AG09319 (cell line): ENCODE measurements around the gene DARS1.

Experiments used
- DNase-seq: peaks from one replicate; pipeline ENCODE4 v3.0.0-alpha.2; 2010; ENCODE audit warnings: low read depth; ENCODE audit errors: extremely low read depth
- TF ChIP-seq, protein P1 (sequence below): IDR thresholded peaks from 2 replicates; pipeline ENCODE4 v1.5.1; 2011; ENCODE audit warnings: low read depth, mild to moderate bottlenecking, inconsistent platforms, low read length, moderate library complexity

The DARS1 gene

DNA sequence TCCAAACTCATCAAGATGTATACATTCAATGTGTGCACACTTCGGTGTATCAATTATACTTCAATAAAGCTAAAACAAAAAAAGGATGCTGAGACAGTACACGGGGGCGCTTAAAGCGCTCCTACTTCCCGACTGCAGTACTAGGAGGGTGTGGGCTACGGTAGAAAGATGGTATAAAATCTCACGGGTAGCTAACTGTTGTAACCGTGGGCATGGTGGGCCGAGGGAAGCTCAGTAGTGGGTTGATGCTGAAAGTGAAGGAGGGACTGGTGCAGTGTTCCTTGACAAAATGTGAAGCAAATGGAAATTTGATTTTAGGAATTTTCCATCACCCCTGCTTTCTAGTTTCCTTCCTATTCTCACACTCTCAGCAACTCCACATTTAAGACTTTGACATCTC is 42.6 kb upstream of the DARS1 start:
- no peak for DNase-seq
- TF ChIP-seq, protein P1, sequence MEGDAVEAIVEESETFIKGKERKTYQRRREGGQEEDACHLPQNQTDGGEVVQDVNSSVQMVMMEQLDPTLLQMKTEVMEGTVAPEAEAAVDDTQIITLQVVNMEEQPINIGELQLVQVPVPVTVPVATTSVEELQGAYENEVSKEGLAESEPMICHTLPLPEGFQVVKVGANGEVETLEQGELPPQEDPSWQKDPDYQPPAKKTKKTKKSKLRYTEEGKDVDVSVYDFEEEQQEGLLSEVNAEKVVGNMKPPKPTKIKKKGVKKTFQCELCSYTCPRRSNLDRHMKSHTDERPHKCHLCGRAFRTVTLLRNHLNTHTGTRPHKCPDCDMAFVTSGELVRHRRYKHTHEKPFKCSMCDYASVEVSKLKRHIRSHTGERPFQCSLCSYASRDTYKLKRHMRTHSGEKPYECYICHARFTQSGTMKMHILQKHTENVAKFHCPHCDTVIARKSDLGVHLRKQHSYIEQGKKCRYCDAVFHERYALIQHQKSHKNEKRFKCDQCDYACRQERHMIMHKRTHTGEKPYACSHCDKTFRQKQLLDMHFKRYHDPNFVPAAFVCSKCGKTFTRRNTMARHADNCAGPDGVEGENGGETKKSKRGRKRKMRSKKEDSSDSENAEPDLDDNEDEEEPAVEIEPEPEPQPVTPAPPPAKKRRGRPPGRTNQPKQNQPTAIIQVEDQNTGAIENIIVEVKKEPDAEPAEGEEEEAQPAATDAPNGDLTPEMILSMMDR, result no peak

DNA sequence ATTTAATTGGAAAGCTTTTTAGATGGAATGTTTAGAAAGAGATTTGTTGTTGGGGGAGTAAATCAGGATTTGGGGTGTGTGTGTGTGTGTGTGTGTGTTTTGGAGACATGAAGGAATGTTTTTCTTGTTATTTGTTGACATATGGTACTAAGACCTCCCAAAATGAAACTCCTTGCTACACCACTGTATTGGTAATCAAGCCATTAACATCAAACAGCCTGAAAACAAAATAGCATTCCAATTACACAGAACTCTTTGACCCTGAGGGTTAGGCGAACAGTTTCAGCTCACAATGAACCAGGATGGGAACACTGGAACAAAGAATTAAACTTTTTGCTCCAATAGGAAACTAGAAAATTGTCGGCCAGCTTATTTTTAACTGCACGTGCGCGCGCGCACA is 41.7 kb upstream of the DARS1 start:
- no peak for DNase-seq
- TF ChIP-seq, protein P1, result no peak

DNA sequence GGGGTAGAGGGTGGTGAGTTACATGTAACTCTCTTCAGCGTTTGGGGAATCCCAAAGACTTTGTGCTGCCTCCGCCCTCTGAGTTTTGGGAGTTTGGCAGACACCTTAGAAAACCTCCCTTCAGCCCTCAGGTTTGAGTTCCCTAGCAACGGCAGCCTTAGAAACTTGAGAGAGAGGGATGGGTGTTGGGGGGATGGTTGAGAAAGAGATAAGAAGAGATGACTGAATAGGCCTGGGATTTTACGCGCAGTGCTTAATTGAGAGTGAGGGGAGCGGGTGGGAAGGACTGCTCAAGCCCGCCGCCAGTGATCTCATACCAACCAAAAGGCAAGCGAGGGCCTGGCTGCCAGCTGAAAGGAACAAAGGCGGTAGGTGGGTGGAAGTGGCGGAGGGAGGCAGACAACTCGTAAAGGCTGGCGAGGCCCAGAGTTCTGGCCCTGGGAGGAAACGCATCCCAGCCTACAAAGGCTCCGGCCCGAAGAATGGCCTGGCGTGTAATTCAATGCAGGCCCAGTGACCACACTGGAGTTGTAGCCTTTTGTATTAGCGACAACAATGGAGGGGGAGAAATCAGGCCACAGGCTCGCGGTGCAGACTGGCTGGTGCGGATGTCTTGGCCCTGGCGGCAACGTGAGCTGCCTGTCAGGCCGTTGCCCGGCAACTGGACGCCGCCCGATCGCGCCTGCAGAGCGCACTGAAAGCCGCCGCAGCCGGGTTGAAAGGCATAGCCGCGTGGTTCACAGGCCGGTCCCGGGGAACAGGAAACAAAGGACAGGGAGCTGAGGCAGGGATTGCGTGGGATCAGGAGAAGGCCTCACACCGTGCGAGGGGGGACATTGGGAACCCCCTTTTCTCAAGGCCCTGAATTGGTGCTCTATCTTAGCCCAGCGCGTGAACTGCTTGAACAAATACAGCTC is 39.9 kb upstream of the DARS1 start:
- DNase-seq, result no peak
- TF ChIP-seq, protein P1, result no peak

DNA sequence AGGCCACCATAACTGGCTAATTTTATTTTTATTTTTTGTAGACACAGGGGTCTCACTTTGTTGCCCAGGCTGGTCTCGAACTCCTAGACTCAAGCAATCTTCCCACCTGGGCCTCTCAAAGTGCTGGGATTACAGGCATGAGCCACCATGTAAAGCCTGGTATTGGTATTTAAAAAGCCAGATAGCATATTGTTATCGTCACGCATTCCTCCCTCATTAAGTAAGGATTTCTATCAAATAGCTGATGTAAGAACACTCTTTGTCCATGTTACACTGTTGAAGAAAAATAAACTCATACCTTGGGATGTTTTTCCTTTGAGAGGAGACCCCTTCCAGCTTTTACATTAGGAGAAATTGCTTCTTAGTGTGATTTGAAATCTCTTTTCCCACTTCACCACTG is 39.2 kb upstream of the DARS1 start:
- no peak for DNase-seq
- TF ChIP-seq, protein P1, result no peak

DNA sequence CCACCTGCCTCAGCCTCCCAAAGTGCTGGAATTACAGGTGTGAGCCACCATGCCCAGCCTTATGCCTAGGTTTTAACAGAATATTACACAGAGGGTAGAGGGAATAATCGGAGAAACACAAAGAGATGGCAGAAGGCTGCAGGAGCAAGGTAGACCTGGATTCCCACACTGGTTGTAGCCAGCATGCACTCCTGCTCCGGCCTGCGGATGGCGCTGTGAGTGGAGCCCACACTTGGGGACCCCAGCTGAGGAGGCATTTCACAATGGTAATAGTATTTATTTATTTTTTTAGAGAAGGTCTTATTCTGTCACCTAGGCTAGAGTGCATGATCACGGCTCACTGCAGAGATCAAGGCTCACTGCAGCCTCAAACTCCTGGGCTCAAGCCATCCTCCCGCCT is 38.8 kb upstream of the DARS1 start:
- DNase-seq, result no peak
- TF ChIP-seq, protein P1, result no peak

DNA sequence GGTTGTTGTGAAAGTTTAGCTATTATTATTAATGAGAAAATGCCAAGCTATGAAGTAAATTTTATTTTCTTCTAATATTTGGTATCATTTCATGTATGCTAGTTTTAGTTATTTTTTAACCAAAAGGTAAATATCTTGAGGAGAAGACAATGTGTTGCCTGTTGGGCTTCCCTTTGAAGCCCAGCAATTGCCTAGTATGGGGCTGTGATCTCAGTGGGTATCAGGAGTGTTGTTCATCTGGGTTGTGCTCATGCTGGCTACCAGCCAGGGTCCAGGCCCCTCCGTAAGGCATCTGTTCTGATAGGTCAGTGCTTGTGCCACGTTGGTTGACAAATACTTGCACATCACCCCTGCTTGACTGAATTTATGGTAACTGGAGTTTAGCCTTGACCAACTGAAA is 38.0 kb upstream of the DARS1 start:
- TF ChIP-seq, protein P1, result no peak
- no peak for DNase-seq

DNA sequence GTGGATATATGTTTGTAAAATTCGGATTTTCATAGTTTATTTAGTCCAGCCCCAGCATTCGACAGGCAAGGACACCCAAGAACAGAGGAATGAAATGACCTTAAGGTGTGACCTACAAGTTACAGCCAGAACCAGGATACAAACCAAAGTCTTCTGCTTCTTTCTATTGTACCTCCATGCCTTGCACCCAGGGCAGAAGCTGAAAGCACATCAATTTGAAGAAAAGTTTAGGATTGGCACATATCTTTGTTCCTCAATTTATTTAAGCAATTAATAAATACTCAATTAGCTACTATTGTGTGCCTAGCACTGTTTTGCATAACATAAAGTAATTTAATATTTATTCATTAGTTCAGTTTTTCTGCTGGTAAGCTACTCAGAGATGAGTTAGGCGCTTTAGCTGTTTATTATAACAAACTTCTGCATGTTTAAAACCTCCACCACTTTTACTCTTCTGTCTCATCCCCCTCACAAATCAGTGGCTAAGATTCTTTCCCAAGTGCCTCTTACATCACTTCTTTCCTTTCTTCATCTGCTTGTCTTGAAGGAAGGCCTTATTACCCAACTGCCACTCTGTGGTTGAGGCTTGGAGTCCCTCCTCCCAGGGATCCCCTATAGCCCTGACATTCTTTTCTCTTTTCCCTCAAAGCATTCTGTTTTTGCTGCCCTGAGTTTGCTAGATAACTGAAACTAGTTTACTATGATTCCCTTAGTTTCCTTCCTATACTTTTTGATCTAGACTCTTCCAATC is 37.1 kb upstream of the DARS1 start:
- TF ChIP-seq, protein P1, result no peak
- DNase-seq, result no peak
